ENCODE measurements around the gene ECE2.

GRCh38 chr3:184296616-184297015 is 20.8 kb downstream of the ECE2 start:
- TF ChIP-seq, protein P1, sequence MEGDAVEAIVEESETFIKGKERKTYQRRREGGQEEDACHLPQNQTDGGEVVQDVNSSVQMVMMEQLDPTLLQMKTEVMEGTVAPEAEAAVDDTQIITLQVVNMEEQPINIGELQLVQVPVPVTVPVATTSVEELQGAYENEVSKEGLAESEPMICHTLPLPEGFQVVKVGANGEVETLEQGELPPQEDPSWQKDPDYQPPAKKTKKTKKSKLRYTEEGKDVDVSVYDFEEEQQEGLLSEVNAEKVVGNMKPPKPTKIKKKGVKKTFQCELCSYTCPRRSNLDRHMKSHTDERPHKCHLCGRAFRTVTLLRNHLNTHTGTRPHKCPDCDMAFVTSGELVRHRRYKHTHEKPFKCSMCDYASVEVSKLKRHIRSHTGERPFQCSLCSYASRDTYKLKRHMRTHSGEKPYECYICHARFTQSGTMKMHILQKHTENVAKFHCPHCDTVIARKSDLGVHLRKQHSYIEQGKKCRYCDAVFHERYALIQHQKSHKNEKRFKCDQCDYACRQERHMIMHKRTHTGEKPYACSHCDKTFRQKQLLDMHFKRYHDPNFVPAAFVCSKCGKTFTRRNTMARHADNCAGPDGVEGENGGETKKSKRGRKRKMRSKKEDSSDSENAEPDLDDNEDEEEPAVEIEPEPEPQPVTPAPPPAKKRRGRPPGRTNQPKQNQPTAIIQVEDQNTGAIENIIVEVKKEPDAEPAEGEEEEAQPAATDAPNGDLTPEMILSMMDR (IDR thresholded peaks at IDR 0.05; ENCODE audit: poor library complexity), result no peak
- TF ChIP-seq EZH2phosphoT487 (IDR thresholded peaks at IDR 0.05; ENCODE audit: low read depth, severe bottlenecking, unreplicated experiment), result no peak

Measured in hepatocyte (in vitro differentiated cells).